Panc1 (cell line): Measurements from ENCODE around the gene THEM5. TPM values are rescaled to one million over a fixed set of nuclear protein-coding genes. Genes with fewer than 3 reads are reported as not detected.

Experiments used
- ATAC-seq: fragments of 200-7000 bp; cut with Tn5 transposase; 2 replicates; pipeline ENCODE4 v1.9.1; 2020; ENCODE audit warnings: mild to moderate bottlenecking, moderate library complexity
- BruUV-seq: library from RNA; stranded (reverse); fragments of 400-500 nt; replicated peaks from 2 replicates; lab custom pipeline; 2021; lab: Mats Ljungman, UMichigan
- CTCF ChIA-PET: fragments of 300-600 bp; sonication (Branson Sonifier 250); formaldehyde crosslinking; loops from one replicate; lab custom pipeline; 2022; ENCODE audit warnings: antibody characterized with exemption; lab: Charles Lee
- POLR2A ChIA-PET: fragments of 300-600 bp; sonication (Branson Sonifier 250); formaldehyde crosslinking; loops from one replicate; lab custom pipeline; 2022; ENCODE audit warnings: antibody characterized with exemption; lab: Charles Lee
- DNase-seq: peaks from one replicate; pipeline ENCODE4 v3.0.0-alpha.2; 2010; ENCODE audit warnings: low read depth, low spot score
- H3K27ac ChIP-seq: 2 replicates; pipeline ENCODE4 v1.5.1; 2011; ENCODE audit warnings: mild to moderate bottlenecking, low read length, inconsistent platforms
- H3K27me3 ChIP-seq: fragments of 200-500 bp; sonication (Bioruptor generic); 2 replicates; pipeline ENCODE4 v1.6.0; 2014; ENCODE audit warnings: low read length, inconsistent platforms; ENCODE audit not compliant: control insufficient read depth, insufficient read depth
- H3K36me3 ChIP-seq: fragments of 200-500 bp; sonication (Bioruptor generic); 2 replicates; pipeline ENCODE4 v1.5.1; 2014; ENCODE audit warnings: inconsistent platforms, mild to moderate bottlenecking, low read length, moderate library complexity; ENCODE audit not compliant: control insufficient read depth, insufficient read depth
- H3K4me1 ChIP-seq: 2 replicates; pipeline ENCODE4 v1.5.1; 2011; ENCODE audit warnings: inconsistent platforms, mild to moderate bottlenecking, low read length, moderate library complexity; ENCODE audit not compliant: control insufficient read depth, insufficient read depth
- H3K4me3 ChIP-seq, 2 experiments: 2 replicates each; pipeline ENCODE4 v1.5.1; 2011 to 2012; ENCODE audit warnings: low read depth in 2 of 2, low read length in 2 of 2, mild to moderate bottlenecking in 2 of 2, inconsistent platforms in 1 of 2, moderate library complexity in 1 of 2
- H3K9me3 ChIP-seq: fragments of 200-500 bp; sonication (Bioruptor generic); 2 replicates; pipeline ENCODE4 v1.5.1; 2014; ENCODE audit warnings: low read depth, mild to moderate bottlenecking, inconsistent platforms, low read length, moderate library complexity; ENCODE audit not compliant: control insufficient read depth, insufficient read depth
- CTCF ChIP-seq: fragments of 450-650 bp; IDR thresholded peaks from 2 replicates; pipeline ENCODE4 v1.5.1; 2017; ENCODE audit warnings: mild to moderate bottlenecking
- REST ChIP-seq, 2 experiments: IDR thresholded peaks; 2 replicates each; pipeline ENCODE4 v1.6.1; 2011 to 2012; ENCODE audit warnings: low read depth in 2 of 2, control low read depth in 1 of 2, low read length in 1 of 2, mild to moderate bottlenecking in 1 of 2, moderate library complexity in 1 of 2; ENCODE audit not compliant: insufficient read depth in 1 of 2
- SIN3A ChIP-seq: IDR thresholded peaks from 2 replicates; pipeline ENCODE4 v1.6.1; 2012; ENCODE audit warnings: low read depth, mild to moderate bottlenecking, low read length, moderate library complexity, borderline replicate concordance; ENCODE audit not compliant: insufficient read depth
- TCF7L2 ChIP-seq: IDR thresholded peaks from 2 replicates; pipeline ENCODE4 v1.6.1; 2011; ENCODE audit warnings: mild to moderate bottlenecking, low read depth, low read length, inconsistent platforms
- in situ Hi-C: cut with HindIII; loops from 2 replicates; pipeline ENCODE4 v1.10.0; 2016; ENCODE audit warnings: low sequenced_read_pairs, low pct_unique_long_range_greater_than_20kb
- intact Hi-C: fragments of 100-400 bp; cut with micrococcal nuclease; formaldehyde crosslinking; loops from one replicate; pipeline ENCODE4 v1.10.0; 2022; ENCODE audit not compliant: unreplicated experiment
- total RNA-seq: library from RNA; stranded (reverse); gene quantifications from one replicate; pipeline ENCODE4 v1.2.1, GENCODE V29; 2021; ENCODE audit not compliant: unreplicated experiment

THEM5 gene
- total RNA-seq, 1 experiment from 2014 or later, result not detected

DNA sequence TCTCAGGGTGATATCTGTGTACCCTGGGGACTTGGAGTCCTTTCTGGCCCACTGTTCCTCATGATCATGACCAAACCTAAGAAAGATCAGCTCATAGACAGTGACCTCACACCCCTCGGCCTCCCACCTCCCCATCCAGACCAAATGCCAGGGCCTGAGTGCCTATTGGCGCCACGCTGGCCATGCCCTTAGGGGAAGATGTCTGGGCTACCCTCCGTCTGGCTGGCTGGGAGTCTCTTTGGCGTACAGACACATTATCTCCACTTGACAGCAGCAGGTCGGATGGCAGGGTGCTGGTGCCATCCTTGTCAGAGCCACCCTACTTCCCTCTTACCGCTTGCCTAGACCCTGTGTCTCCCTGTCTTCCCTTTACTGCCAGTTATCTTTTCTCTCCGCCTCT is 30.3 kb downstream of the THEM5 start:
- Histone ChIP-seq H3K9me3 (no peaks in the 10 kb centered on the region), H3K4me1 (peaks cover 3% of the 10 kb centered on the region; the same call in 1 of the 2 replicates), H3K4me3 (no peak overlapping the region), H3K27ac (no peak overlapping the region), H3K27me3 (no peaks in the 10 kb centered on the region), H3K36me3 (no peaks in the 10 kb centered on the region)
- BruUV-seq, result no TSS peak
- CTCF ChIA-PET, result no interaction called here
- POLR2A ChIA-PET, result no interaction called here
- TF ChIP-seq REST (IDR thresholded peaks at IDR 0.05; ENCODE audit: insufficient read depth in 1 of 2, low read depth in 2 of 2, low read length in 1 of 2), result no peak
- no peak for TF ChIP-seq SIN3A
- no peak for TF ChIP-seq CTCF
- ATAC-seq, result no peak
- no peak for DNase-seq
- in situ Hi-C loops, result no loop called here
- intact Hi-C loops, result no loop called here

GRCh38 chr1:151822404-151822803 is 31.1 kb downstream of the THEM5 start:
- intact Hi-C loops (no loop called here), in situ Hi-C loops (no loop called here)
- Histone ChIP-seq H3K36me3 (no peaks in the 10 kb centered on the region), H3K4me1 (peaks cover 3% of the 10 kb centered on the region; the same call in 1 of the 2 replicates), H3K4me3 (no peak overlapping the region), H3K9me3 (no peaks in the 10 kb centered on the region), H3K27me3 (no peaks in the 10 kb centered on the region), H3K27ac (no peak overlapping the region)
- DNase-seq (no peak), ATAC-seq (no peak)
- ChIA-PET POLR2A (no interaction called here), CTCF (no interaction called here)
- BruUV-seq, result no TSS peak
- TF ChIP-seq TCF7L2 (no peak), SIN3A (no peak), REST (IDR thresholded peaks at IDR 0.05; ENCODE audit: insufficient read depth in 1 of 2, low read depth in 2 of 2, low read length in 1 of 2) (no peak)
